ENCODE measurements around the gene SLAIN2.
"Not testable (repeated sequence)": the region's sequence is repeated elsewhere in the genome, so short reads cannot be mapped to it uniquely, and the experiment has no call there.

DNA sequence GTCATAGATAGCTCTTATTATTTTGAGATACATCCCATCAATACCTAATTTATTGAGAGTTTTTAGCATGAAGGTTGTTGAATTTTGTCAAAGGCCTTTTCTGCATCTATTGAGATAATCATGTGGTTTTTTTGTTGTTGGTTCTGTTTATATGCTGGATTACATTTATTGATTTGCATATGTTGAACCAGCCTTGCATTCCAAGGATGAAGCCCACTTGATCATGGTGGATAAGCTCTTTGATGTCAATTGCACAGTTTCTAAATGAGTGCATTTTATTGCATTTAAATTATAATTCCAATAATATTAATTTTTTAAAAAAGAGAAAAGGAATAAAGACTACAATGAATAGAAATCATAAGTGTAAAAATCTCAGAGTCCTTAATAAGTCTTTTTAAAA lies 26.6 kb upstream of the SLAIN2 start:
- TF ChIP-seq, protein P1, sequence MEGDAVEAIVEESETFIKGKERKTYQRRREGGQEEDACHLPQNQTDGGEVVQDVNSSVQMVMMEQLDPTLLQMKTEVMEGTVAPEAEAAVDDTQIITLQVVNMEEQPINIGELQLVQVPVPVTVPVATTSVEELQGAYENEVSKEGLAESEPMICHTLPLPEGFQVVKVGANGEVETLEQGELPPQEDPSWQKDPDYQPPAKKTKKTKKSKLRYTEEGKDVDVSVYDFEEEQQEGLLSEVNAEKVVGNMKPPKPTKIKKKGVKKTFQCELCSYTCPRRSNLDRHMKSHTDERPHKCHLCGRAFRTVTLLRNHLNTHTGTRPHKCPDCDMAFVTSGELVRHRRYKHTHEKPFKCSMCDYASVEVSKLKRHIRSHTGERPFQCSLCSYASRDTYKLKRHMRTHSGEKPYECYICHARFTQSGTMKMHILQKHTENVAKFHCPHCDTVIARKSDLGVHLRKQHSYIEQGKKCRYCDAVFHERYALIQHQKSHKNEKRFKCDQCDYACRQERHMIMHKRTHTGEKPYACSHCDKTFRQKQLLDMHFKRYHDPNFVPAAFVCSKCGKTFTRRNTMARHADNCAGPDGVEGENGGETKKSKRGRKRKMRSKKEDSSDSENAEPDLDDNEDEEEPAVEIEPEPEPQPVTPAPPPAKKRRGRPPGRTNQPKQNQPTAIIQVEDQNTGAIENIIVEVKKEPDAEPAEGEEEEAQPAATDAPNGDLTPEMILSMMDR (IDR thresholded peaks at IDR 0.05), result not testable (repeated sequence)
- TF ChIP-seq ZFX (IDR thresholded peaks at IDR 0.05; ENCODE audit: borderline replicate concordance), result not testable (repeated sequence)

All from 22Rv1 (cell line).